Measurements from ENCODE around the gene TARS2.

DNA sequence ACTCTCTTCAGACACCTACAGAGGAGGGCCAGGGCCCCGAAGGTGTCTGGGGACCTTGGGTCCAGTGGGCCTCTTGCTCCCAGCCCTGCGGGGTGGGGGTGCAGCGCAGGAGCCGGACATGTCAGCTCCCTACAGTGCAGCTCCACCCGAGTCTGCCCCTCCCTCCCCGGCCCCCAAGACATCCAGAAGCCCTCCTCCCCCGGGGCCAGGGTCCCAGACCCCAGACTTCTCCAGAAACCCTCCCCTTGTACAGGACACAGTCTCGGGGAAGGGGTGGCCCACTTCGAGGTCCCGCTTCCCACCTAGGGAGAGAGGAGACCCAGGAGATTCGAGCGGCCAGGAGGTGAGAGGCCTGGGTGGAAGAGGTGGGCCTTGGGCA is 65.7 kb downstream of the TARS2 start:
- TF ChIP-seq, protein P1, sequence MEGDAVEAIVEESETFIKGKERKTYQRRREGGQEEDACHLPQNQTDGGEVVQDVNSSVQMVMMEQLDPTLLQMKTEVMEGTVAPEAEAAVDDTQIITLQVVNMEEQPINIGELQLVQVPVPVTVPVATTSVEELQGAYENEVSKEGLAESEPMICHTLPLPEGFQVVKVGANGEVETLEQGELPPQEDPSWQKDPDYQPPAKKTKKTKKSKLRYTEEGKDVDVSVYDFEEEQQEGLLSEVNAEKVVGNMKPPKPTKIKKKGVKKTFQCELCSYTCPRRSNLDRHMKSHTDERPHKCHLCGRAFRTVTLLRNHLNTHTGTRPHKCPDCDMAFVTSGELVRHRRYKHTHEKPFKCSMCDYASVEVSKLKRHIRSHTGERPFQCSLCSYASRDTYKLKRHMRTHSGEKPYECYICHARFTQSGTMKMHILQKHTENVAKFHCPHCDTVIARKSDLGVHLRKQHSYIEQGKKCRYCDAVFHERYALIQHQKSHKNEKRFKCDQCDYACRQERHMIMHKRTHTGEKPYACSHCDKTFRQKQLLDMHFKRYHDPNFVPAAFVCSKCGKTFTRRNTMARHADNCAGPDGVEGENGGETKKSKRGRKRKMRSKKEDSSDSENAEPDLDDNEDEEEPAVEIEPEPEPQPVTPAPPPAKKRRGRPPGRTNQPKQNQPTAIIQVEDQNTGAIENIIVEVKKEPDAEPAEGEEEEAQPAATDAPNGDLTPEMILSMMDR (conservative IDR thresholded peaks at IDR 0.05): no peak
- no peak for TF ChIP-seq EZH2 (IDR thresholded peaks at IDR 0.05; ENCODE audit: low read depth)
